ENCODE results near the gene ARF3.

Gene ARF3

GRCh38 chr12:48960834-48961233 is 3.5 kb upstream of the ARF3 start:
- TF ChIP-seq, protein P1, sequence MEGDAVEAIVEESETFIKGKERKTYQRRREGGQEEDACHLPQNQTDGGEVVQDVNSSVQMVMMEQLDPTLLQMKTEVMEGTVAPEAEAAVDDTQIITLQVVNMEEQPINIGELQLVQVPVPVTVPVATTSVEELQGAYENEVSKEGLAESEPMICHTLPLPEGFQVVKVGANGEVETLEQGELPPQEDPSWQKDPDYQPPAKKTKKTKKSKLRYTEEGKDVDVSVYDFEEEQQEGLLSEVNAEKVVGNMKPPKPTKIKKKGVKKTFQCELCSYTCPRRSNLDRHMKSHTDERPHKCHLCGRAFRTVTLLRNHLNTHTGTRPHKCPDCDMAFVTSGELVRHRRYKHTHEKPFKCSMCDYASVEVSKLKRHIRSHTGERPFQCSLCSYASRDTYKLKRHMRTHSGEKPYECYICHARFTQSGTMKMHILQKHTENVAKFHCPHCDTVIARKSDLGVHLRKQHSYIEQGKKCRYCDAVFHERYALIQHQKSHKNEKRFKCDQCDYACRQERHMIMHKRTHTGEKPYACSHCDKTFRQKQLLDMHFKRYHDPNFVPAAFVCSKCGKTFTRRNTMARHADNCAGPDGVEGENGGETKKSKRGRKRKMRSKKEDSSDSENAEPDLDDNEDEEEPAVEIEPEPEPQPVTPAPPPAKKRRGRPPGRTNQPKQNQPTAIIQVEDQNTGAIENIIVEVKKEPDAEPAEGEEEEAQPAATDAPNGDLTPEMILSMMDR (IDR thresholded peaks at IDR 0.05; ENCODE audit: low read depth, low read length): no peak
- no peak for DNase-seq (ENCODE audit: extremely low read depth, low read depth)

GRCh38 chr12:48958049-48958388 is 732 bp upstream of the ARF3 start:
- no peak for DNase-seq (ENCODE audit: extremely low read depth, low read depth)
- TF ChIP-seq, protein P1 (IDR thresholded peaks at IDR 0.05; ENCODE audit: low read depth, low read length): no peak

- DNase-seq (ENCODE audit: extremely low read depth, low read depth): peak; percentile 87
- TF ChIP-seq, protein P1 (IDR thresholded peaks at IDR 0.05; ENCODE audit: low read depth, low read length): no peak
These were observed 777 bp downstream of the ARF3 start for GRCh38 chr12:48956279-48957140.

DNA sequence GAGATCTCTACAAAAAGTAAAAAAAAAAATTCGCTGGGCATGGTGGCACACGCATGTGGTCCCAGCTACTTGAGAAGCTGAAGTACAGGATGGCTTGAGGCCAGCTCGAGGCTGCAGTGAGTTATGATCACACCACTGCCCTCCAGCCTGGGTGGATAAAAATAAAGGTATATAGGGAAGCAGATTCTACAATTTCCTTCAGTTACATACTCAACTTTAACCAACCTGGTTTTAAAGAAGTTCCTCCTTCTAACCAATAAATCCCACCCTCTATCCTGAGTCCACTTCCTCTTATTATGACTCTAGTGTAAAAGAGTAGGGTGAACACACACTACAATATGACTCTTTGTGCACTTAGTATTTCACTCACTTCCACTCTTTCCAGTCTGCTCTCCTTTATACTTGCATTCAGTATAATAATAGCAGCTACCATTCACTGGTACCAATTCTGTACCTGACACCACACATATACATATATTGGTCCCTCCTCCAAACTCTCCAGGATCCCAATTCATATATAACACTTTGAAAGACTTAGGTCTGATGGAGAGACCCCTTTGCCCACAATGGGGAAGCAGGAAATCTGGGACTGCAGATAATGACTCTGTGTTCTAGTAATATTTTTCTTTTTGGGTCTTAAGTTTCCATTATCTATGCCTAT is 2.3 kb downstream of the ARF3 start:
- DNase-seq (ENCODE audit: extremely low read depth, low read depth): no peak
- TF ChIP-seq, protein P1 (IDR thresholded peaks at IDR 0.05; ENCODE audit: low read depth, low read length): no peak

- TF ChIP-seq, protein P1 (IDR thresholded peaks at IDR 0.05; ENCODE audit: low read depth, low read length): no peak
- DNase-seq (ENCODE audit: extremely low read depth, low read depth): no peak
These were observed 3.2 kb downstream of the ARF3 start for GRCh38 chr12:48954061-48954460.

DNA sequence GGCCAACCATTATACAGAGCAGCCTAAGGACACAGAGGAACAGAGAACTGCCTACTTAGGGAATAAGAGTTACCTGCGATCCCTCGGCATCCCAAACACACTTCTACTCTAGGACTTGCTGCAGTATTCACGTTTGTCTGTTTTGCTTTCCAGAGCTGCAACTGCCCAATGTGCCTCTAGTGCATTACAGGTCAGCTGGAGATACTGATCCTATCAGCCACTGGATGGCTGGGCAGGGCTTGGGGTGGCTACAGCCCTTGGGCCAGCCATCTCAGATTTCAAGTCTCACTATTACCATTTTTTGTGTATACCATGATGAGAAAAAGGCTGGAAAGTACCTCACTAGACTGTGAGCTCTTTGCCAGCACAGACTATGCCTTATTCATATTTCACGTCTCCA is 4.6 kb downstream of the ARF3 start:
- no peak for DNase-seq (ENCODE audit: extremely low read depth, low read depth)
- TF ChIP-seq, protein P1 (IDR thresholded peaks at IDR 0.05; ENCODE audit: low read depth, low read length): no peak

GRCh38 chr12:48947727-48948126 is 9.6 kb downstream of the ARF3 start:
- TF ChIP-seq, protein P1 (IDR thresholded peaks at IDR 0.05; ENCODE audit: low read depth, low read length): no peak

More at GRCh38 chr12:48947727-48948126, 9.6 kb downstream of the ARF3 start:
- DNase-seq (ENCODE audit: extremely low read depth, low read depth): no peak

Data from AG09319 (cell line).